Mesenchymal stem cell (in vitro differentiated cells and primary cell): Measurements from ENCODE around the gene MYT1.
"Not testable (repeated sequence)": the region's sequence is repeated elsewhere in the genome, so short reads cannot be mapped to it uniquely, and the experiment has no call there.

Source experiments
- DNase-seq: peaks from one replicate; pipeline ENCODE4 v3.0.0-alpha.2; 2013
- H2AFZ ChIP-seq: one replicate; pipeline ENCODE4 v1.6.1; 2013; ENCODE audit warnings: low read depth, mild to moderate bottlenecking, control low read depth, inconsistent platforms, low read length, moderate library complexity
- H2AK5ac ChIP-seq: 2 replicates; pipeline ENCODE4 v1.6.1; 2013; ENCODE audit warnings: low read length, moderate library complexity, mild to moderate bottlenecking, inconsistent platforms; ENCODE audit not compliant: severe bottlenecking
- H2BK120ac ChIP-seq: one replicate; pipeline ENCODE4 v1.6.1; 2013; ENCODE audit warnings: low read depth, mild to moderate bottlenecking, inconsistent platforms, low read length, moderate library complexity
- H2BK12ac ChIP-seq, 2 experiments: one replicate each; pipeline ENCODE4 v1.6.1; 2013; ENCODE audit warnings: inconsistent platforms in 2 of 2, low read length in 2 of 2, mild to moderate bottlenecking in 2 of 2, moderate library complexity in 2 of 2, control low read depth in 1 of 2
- H2BK15ac ChIP-seq: one replicate; pipeline ENCODE4 v1.6.1; 2013; ENCODE audit warnings: mild to moderate bottlenecking, low read depth, inconsistent platforms; ENCODE audit not compliant: poor library complexity, severe bottlenecking
- H2BK5ac ChIP-seq: 2 replicates; pipeline ENCODE4 v1.6.1; 2013; ENCODE audit warnings: low read depth, mild to moderate bottlenecking, low read length, control low read depth, inconsistent platforms; ENCODE audit not compliant: poor library complexity, severe bottlenecking
- H3K14ac ChIP-seq, 2 experiments: one replicate each; pipeline ENCODE4 v1.6.1; 2013; ENCODE audit warnings: inconsistent platforms in 2 of 2, low read length in 2 of 2, control low read depth in 1 of 2, mild to moderate bottlenecking in 1 of 2, moderate library complexity in 1 of 2
- H3K18ac ChIP-seq, 2 experiments: one replicate each; pipeline ENCODE4 v1.6.1; 2013; ENCODE audit warnings: inconsistent platforms in 2 of 2, low read length in 2 of 2, control low read depth in 1 of 2, low read depth in 1 of 2, mild to moderate bottlenecking in 1 of 2
- H3K23ac ChIP-seq, 2 experiments: one replicate each; pipeline ENCODE4 v1.6.1; 2013; ENCODE audit warnings: inconsistent platforms in 2 of 2, low read length in 2 of 2, mild to moderate bottlenecking in 2 of 2, moderate library complexity in 2 of 2, control low read depth in 1 of 2
- H3K27ac ChIP-seq: 2 replicates; pipeline ENCODE4 v1.5.1; 2013; ENCODE audit warnings: mild to moderate bottlenecking, moderate library complexity, low read length, control low read depth, inconsistent platforms; ENCODE audit not compliant: poor library complexity, severe bottlenecking
- H3K27me3 ChIP-seq, 2 experiments: 2 replicates each; pipeline versions ENCODE4 v1.6.1 to v1.7.0; 2013; ENCODE audit warnings: low read length in 2 of 2, mild to moderate bottlenecking in 2 of 2, moderate library complexity in 2 of 2, control low read depth in 1 of 2, inconsistent platforms in 1 of 2; ENCODE audit not compliant: control insufficient read depth in 1 of 2, insufficient read depth in 1 of 2
- H3K36me3 ChIP-seq, 2 experiments: 2 replicates each; pipeline versions ENCODE4 v1.6.1 to v1.7.0; 2013; ENCODE audit warnings: low read length in 2 of 2, control low read depth in 1 of 2, inconsistent platforms in 1 of 2, low read depth in 1 of 2, mild to moderate bottlenecking in 1 of 2; ENCODE audit not compliant: insufficient read depth in 2 of 2, control insufficient read depth in 1 of 2
- H3K4ac ChIP-seq, 2 experiments: one replicate each; pipeline ENCODE4 v1.6.1; 2013; ENCODE audit warnings: inconsistent platforms in 2 of 2, low read length in 2 of 2, mild to moderate bottlenecking in 2 of 2, moderate library complexity in 2 of 2, control low read depth in 1 of 2, low read depth in 1 of 2
- H3K4me1 ChIP-seq: 2 replicates; pipeline ENCODE4 v1.6.1; 2013; ENCODE audit warnings: low read depth, low read length, control low read depth; ENCODE audit not compliant: control insufficient read depth, insufficient read depth
- H3K4me2 ChIP-seq: 2 replicates; pipeline ENCODE4 v1.6.1; 2013; ENCODE audit warnings: low read length, mild to moderate bottlenecking, inconsistent platforms; ENCODE audit not compliant: poor library complexity, severe bottlenecking
- H3K4me3 ChIP-seq, 2 experiments: 2 replicates each; pipeline versions ENCODE4 v1.5.1 to v1.7.0; 2013; ENCODE audit warnings: low read length in 2 of 2, mild to moderate bottlenecking in 2 of 2, control low read depth in 1 of 2, low read depth in 1 of 2; ENCODE audit not compliant: insufficient read depth in 1 of 2
- H3K79me1 ChIP-seq: replicated peaks from 2 replicates; pipeline ENCODE4 v1.6.1; 2013; ENCODE audit warnings: mild to moderate bottlenecking, control low read depth, low read length, inconsistent platforms; ENCODE audit not compliant: poor library complexity, severe bottlenecking
- H3K9ac ChIP-seq: 2 replicates; pipeline ENCODE4 v1.7.0; 2013; ENCODE audit warnings: mild to moderate bottlenecking, low read length, moderate library complexity
- H3K9me3 ChIP-seq: 2 replicates; pipeline ENCODE4 v1.7.0; 2013; ENCODE audit warnings: mild to moderate bottlenecking, low read length; ENCODE audit not compliant: control insufficient read depth
- H4K8ac ChIP-seq: one replicate; pipeline ENCODE4 v1.6.1; 2013; ENCODE audit warnings: inconsistent platforms, mild to moderate bottlenecking, low read length, moderate library complexity
- H4K91ac ChIP-seq: one replicate; pipeline ENCODE4 v1.6.1; 2013; ENCODE audit warnings: mild to moderate bottlenecking, low read length, inconsistent platforms
- WGBS: methylation state at CpG from one replicate; pipeline ENCODE4 v1.1.7; 2013; ENCODE audit warnings: mixed read lengths; 5-methylcytosine and 5-hydroxymethylcytosine counted together

MYT1 gene

GRCh38 chr20:64121586-64121985, 42.7 kb upstream of the MYT1 start:
- H2BK12ac ChIP-seq, result no peak overlapping the region
- 86% methylated on average over 12 of the region's 12 CpGs for WGBS
- H3K4me2 ChIP-seq, result no peak overlapping the region

GRCh38 chr20:64122927-64123326, 41.3 kb upstream of the MYT1 start:
- not testable (repeated sequence) for H3K36me3 ChIP-seq, H3K14ac ChIP-seq, H3K4ac ChIP-seq, H4K91ac ChIP-seq, H3K4me2 ChIP-seq, H2BK120ac ChIP-seq, H2BK12ac ChIP-seq, H3K9ac ChIP-seq, H2BK5ac ChIP-seq, H2AK5ac ChIP-seq, H3K79me1 ChIP-seq, H3K4me1 ChIP-seq, DNase-seq, H3K23ac ChIP-seq, H4K8ac ChIP-seq, H3K9me3 ChIP-seq, H3K4me3 ChIP-seq, H3K27ac ChIP-seq, H3K18ac ChIP-seq, H2BK15ac ChIP-seq, H2AFZ ChIP-seq
- WGBS, result 81% methylated on average over 11 of the region's 11 CpGs
- H3K27me3 ChIP-seq, result peaks cover 24 to 53% of the 10 kb centered on the region in 2 experiments

More at GRCh38 chr20:64121586-64121985, 42.7 kb upstream of the MYT1 start:
- Histone ChIP-seq H2BK5ac (no peak overlapping the region), H4K8ac (no peak overlapping the region), H3K9me3 (no peaks in the 10 kb centered on the region), H3K4me1 (peaks cover 4% of the 10 kb centered on the region), H3K27me3 (peaks cover 24 to 53% of the 10 kb centered on the region in 2 experiments), H3K4me3 (no peak overlapping the region), H3K36me3 (no peaks in the 10 kb centered on the region), H4K91ac (no peak overlapping the region), H3K79me1 (no peaks in the 10 kb centered on the region), H3K27ac (no peak overlapping the region), H2AFZ (no peak overlapping the region), H3K9ac (no peak overlapping the region), H3K18ac (no peak overlapping the region), H3K4ac (no peak overlapping the region), H2AK5ac (no peak overlapping the region), H2BK120ac (no peak overlapping the region), H2BK15ac (no peak overlapping the region), H3K23ac (no peak overlapping the region), H3K14ac (no peak overlapping the region)
- no peak for DNase-seq

GRCh38 chr20:64123517-64123916, 40.7 kb upstream of the MYT1 start:
- H3K9me3 ChIP-seq, result not testable (repeated sequence)

GRCh38 chr20:64129146-64129782, 35.0 kb upstream of the MYT1 start:
- Histone ChIP-seq H2BK12ac (no peak overlapping the region), H3K4me1 (no peaks in the 10 kb centered on the region), H3K36me3 (no peaks in the 10 kb centered on the region), H3K14ac (no peak overlapping the region), H3K27ac (no peak overlapping the region), H2AK5ac (no peak overlapping the region), H3K4me3 (no peak overlapping the region), H3K27me3 (peaks cover 7 to 47% of the 10 kb centered on the region in 2 experiments), H2BK120ac (no peak overlapping the region), H3K4me2 (no peak overlapping the region), H4K8ac (no peak overlapping the region), H2AFZ (no peak overlapping the region), H4K91ac (no peak overlapping the region), H2BK5ac (no peak overlapping the region), H3K9ac (no peak overlapping the region), H3K79me1 (no peaks in the 10 kb centered on the region), H3K9me3 (peaks cover 3% of the 10 kb centered on the region), H3K18ac (no peak overlapping the region), H2BK15ac (no peak overlapping the region), H3K4ac (no peak overlapping the region), H3K23ac (no peak overlapping the region)
- no peak for DNase-seq
- WGBS, result 84% methylated on average over 11 of the region's 11 CpGs

More at GRCh38 chr20:64123517-64123916, 40.7 kb upstream of the MYT1 start:
- not testable (repeated sequence) for H3K79me1 ChIP-seq, H3K36me3 ChIP-seq, DNase-seq, H2BK120ac ChIP-seq, H3K4ac ChIP-seq, H3K18ac ChIP-seq, H2BK12ac ChIP-seq, H3K23ac ChIP-seq, H2BK5ac ChIP-seq, H3K27ac ChIP-seq, H2AFZ ChIP-seq, H4K8ac ChIP-seq, H3K4me3 ChIP-seq, H2AK5ac ChIP-seq, H3K14ac ChIP-seq, H2BK15ac ChIP-seq, H3K4me2 ChIP-seq, H3K4me1 ChIP-seq, H3K9ac ChIP-seq, H4K91ac ChIP-seq
- peaks cover 24 to 59% of the 10 kb centered on the region in 2 experiments for H3K27me3 ChIP-seq
- 86% methylated on average over 11 of the region's 11 CpGs for WGBS
